ENCODE measurements around the gene NCKIPSD. TPM values are rescaled to one million over a fixed set of nuclear protein-coding genes. Genes with fewer than 3 reads are reported as not detected.

The NCKIPSD gene
- total RNA-seq, 1 donor from 2014 or later: 9.7 TPM

DNA sequence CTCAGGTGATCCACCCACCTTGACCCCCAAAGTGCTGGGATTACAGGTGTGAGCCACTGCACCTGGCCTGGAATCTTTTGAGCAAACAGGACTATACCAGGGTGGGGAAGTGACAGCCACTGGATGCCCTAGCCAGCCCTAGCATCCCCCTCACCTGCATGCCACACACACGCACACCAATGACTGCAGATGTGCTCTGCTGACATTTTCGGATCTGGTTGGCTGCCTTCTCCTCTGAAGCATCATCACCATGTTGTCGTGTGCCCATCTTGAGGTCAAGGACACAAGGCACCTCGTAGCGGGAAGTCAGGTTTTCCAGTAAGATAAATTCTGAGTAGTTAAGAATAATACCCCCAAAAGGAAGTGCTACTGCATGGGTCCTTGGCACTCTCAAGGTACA, 3.7 kb upstream of the NCKIPSD start:
- peaks cover 71% of the 10 kb centered on the region for H3K36me3 Mint-ChIP-seq (ENCODE audit: low read depth)
- CTCF ChIA-PET: no interaction called here

DNA sequence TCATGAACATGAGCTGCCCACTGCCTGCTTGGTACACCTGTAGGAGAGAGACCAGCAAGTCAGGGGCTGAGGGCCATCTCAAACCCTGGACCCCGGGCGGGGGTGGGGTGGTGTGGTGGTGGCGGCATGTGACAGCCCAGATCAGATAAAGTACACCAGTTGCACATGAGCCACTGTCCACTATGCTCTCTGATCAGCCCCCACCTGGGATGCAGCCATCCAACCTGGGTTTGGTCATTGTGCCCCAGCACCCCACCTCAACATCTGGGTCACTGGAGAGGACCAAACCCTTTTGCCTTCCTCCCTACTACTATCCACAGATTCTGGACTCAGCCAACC, 3.0 kb upstream of the NCKIPSD start:
- ChIA-PET CTCF (interaction anchor here (0.7 kb wide), 1 partner anchor 288 kb away, joined by 3 read pairs; no protein-coding TSS in a partner anchor), POLR2A (no interaction called here)
- Mint-ChIP-seq H3K36me3 (ENCODE audit: low read depth) (peaks cover 66% of the 10 kb centered on the region), H3K4me3 (no peak overlapping the region), H3K4me1 (peaks cover 22% of the 10 kb centered on the region), H3K27me3 (no peaks in the 10 kb centered on the region), H3K9me3 (no peaks in the 10 kb centered on the region), H3K27ac (no peak overlapping the region)
- intact Hi-C loops (cut with micrococcal nuclease): loop anchor here (5.0 to 10.0 kb wide), 2 partner anchors 181 to 414 kb away; no protein-coding TSS in a partner anchor
- DNase-seq (no peak), ATAC-seq (ENCODE audit: low read depth) (no peak)
- TF ChIP-seq, protein P1, sequence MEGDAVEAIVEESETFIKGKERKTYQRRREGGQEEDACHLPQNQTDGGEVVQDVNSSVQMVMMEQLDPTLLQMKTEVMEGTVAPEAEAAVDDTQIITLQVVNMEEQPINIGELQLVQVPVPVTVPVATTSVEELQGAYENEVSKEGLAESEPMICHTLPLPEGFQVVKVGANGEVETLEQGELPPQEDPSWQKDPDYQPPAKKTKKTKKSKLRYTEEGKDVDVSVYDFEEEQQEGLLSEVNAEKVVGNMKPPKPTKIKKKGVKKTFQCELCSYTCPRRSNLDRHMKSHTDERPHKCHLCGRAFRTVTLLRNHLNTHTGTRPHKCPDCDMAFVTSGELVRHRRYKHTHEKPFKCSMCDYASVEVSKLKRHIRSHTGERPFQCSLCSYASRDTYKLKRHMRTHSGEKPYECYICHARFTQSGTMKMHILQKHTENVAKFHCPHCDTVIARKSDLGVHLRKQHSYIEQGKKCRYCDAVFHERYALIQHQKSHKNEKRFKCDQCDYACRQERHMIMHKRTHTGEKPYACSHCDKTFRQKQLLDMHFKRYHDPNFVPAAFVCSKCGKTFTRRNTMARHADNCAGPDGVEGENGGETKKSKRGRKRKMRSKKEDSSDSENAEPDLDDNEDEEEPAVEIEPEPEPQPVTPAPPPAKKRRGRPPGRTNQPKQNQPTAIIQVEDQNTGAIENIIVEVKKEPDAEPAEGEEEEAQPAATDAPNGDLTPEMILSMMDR (IDR thresholded peaks at IDR 0.05): no peak

More for the DNA sequence above, 3.7 kb upstream of the NCKIPSD start:
- TF ChIP-seq, protein P1 (IDR thresholded peaks at IDR 0.05): no peak
- DNase-seq (no peak), ATAC-seq (ENCODE audit: low read depth) (no peak)
- intact Hi-C loops (cut with micrococcal nuclease): loop anchor here (5.0 to 10.0 kb wide), 2 partner anchors 182 to 415 kb away; no protein-coding TSS in a partner anchor
- no peak overlapping the region for H3K4me3 Mint-ChIP-seq
- H3K9me3 Mint-ChIP-seq: no peaks in the 10 kb centered on the region
- no peaks in the 10 kb centered on the region for H3K27me3 Mint-ChIP-seq
- POLR2A ChIA-PET: no interaction called here
- H3K4me1 Mint-ChIP-seq: peaks cover 19% of the 10 kb centered on the region
- H3K27ac Mint-ChIP-seq: no peak overlapping the region

DNA sequence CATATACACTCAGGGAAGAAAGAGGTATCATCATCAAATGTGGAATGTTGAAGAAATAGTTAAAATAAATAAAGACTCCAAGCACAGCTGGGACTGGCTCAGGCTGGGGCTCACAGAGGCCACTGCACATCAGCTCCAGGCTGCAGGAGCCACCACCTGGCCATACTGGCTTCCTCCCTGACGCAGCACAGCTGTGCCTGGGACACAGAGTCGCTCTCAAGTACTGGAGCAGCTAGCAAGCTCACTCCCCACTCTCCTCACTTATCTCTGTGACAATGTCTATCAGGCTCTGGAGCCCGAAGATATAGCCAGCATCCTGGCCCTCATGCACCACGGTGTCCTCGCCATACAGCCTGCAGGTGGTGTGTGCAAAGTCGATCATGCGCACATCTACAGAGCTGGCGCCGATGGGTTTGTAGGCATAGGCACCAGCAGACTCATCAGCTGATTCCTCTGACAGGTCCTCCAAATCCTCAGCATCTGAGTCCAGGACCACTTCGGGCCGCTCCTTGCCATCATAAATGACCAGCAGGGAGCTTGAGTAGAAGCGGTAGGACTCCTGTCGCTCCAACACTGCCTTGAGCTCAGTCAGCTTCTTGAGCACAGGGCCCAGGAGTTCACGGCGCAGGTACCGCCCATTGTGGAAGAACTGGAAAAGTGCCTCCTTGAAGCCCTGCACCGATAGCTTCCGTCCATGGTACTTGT, 2.5 kb upstream of the NCKIPSD start:
- Mint-ChIP-seq H3K27me3 (no peaks in the 10 kb centered on the region), H3K36me3 (ENCODE audit: low read depth) (peaks cover 61% of the 10 kb centered on the region), H3K4me3 (no peak overlapping the region), H3K4me1 (peaks cover 23% of the 10 kb centered on the region), H3K9me3 (no peaks in the 10 kb centered on the region), H3K27ac (no peak overlapping the region)
- DNase-seq (no peak), ATAC-seq (ENCODE audit: low read depth) (no peak)
- ChIA-PET CTCF (interaction anchor here (0.7 to 1.1 kb wide), 2 partner anchors 10 to 288 kb away, joined by 3 read pairs; no protein-coding TSS in a partner anchor), POLR2A (interaction anchor here (0.9 kb wide), 1 partner anchor 29 kb away, joined by 3 read pairs; the partner anchor contains the start of gene IP6K2)
- intact Hi-C loops (cut with micrococcal nuclease): loop anchor here (5.0 to 10.0 kb wide), 2 partner anchors 181 to 413 kb away; no protein-coding TSS in a partner anchor
- TF ChIP-seq, protein P1 (IDR thresholded peaks at IDR 0.05): no peak

DNA sequence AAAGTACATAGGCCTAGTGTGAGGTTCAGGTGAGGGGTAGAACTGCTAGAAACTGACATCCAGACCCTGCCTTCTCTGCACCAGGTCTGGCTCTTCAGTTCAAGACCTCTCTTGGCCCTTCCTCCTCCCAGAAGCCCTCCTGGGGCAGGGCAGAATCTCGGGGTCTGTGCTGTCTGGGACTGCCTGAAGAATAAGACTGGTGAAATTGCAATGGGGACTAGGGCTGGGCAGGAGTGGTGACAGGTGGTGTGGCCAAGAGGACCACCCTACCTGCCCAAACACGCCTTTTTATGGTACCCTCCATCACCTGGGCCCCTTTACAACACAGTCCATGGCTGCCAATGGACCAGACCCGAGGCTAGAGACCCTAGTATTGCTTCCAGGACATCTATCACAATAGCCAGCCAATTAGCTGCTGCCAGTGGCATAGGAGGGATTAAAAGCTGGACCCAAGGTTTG, 1.5 kb upstream of the NCKIPSD start:
- no peak for ATAC-seq (ENCODE audit: low read depth)
- Mint-ChIP-seq H3K9me3 (no peaks in the 10 kb centered on the region), H3K4me3 (no peak overlapping the region), H3K27ac (peak overlapping the region; percentile 30), H3K36me3 (ENCODE audit: low read depth) (peaks cover 55% of the 10 kb centered on the region), H3K27me3 (no peaks in the 10 kb centered on the region), H3K4me1 (peaks cover 26% of the 10 kb centered on the region)
- ChIA-PET POLR2A (interaction anchor here (0.9 kb wide), 1 partner anchor 30 kb away, joined by 3 read pairs; the partner anchor contains the start of gene IP6K2), CTCF (interaction anchor here (1.0 to 1.1 kb wide), 2 partner anchors 11 to 286 kb away, joined by 3 to 5 read pairs; no protein-coding TSS in a partner anchor)
- intact Hi-C loops (cut with micrococcal nuclease): loop anchor here (5.0 to 10.0 kb wide), 2 partner anchors 180 to 412 kb away; no protein-coding TSS in a partner anchor
- TF ChIP-seq, protein P1 (IDR thresholded peaks at IDR 0.05): no peak
- no peak for DNase-seq

Measured in activated B cell treated with CpG ODN at 0.5 μM for 24 hours (primary cell).